ENCODE measurements around the gene ATCAY.

The ATCAY gene

GRCh38 chr19:3970313-3970807 is 89.9 kb downstream of the ATCAY start:
- no peak for DNase-seq (ENCODE audit: low read depth in 2 of 2)

GRCh38 chr19:3970808-3971598 is 90.5 kb downstream of the ATCAY start, which contains the start of gene DAPK3:
Gene DAPK3, minus strand, starts transcription at chr19:3971099. Its CDS starts 1,364 bp downstream, at chr19:3969735.
- DNase-seq (ENCODE audit: low read depth in 2 of 2): peak; percentile 93 to 96

- no peak for DNase-seq (ENCODE audit: low read depth in 2 of 2)
These were observed 94.7 kb downstream of the ATCAY start for GRCh38 chr19:3975144-3975543.

- DNase-seq (ENCODE audit: low read depth in 2 of 2): no peak
These were observed 95.2 kb downstream of the ATCAY start for GRCh38 chr19:3975637-3976087.

- no peak for DNase-seq (ENCODE audit: low read depth in 2 of 2)
These were observed 96.2 kb downstream of the ATCAY start for GRCh38 chr19:3976495-3977241.

All from stimulated activated CD8-positive, alpha-beta memory T cell treated with anti-CD3 and anti-CD28 coated beads, Interleukin-2, amount 100 ng/mL, for 48 hours (primary cell).